ENCODE measurements around the gene PSMC3. TPM values are rescaled to one million over a fixed set of nuclear protein-coding genes. Genes with fewer than 3 reads are reported as not detected.
A peak's percentile ranks its signal among the peaks of the same experiment; 100 is the strongest.

Gene PSMC3
- total RNA-seq, 3 donors from 2014 or later (not counting 1 experiment from before 2014, with no cell fraction given), result 74.0 to 85.9 (median 77.7) TPM

GRCh38 chr11:47390422-47390760 is 35.8 kb downstream of the PSMC3 start:
- peak overlapping the region; percentile 41 for H3K27ac ChIP-seq (ENCODE audit: low read length)
- H3K4me3 ChIP-seq (ENCODE audit: low read length), result no peak overlapping the region
- no peak for TF ChIP-seq CTCF (IDR thresholded peaks at IDR 0.05)
- 94% methylated on average over 6 of the region's 6 CpGs for WGBS (ENCODE audit: insufficient coverage)
- Mint-ChIP-seq H3K4me1 (peaks cover 51 to 75% of the 10 kb centered on the region in 2 donors), H3K9me3 (no peaks in the 10 kb centered on the region), H3K4me3 (peak overlapping the region; percentile 86), H3K27me3 (ENCODE audit: low read depth in 2 of 2) (no peaks in the 10 kb centered on the region), H3K36me3 (no peaks in the 10 kb centered on the region), H3K27ac (peak overlapping the region; percentile 71 to 85)
- ATAC-seq (no peak), DNase-seq (no peak)
- H3K27me3 ChIP-seq (ENCODE audit: control insufficient read depth, insufficient read depth, low read length), result no peaks in the 10 kb centered on the region
- H3K4me1 ChIP-seq (ENCODE audit: control insufficient read depth, insufficient read depth, low read length), result peaks cover 81% of the 10 kb centered on the region
- H3K9me3 ChIP-seq (ENCODE audit: control insufficient read depth, insufficient read depth, low read length), result no peaks in the 10 kb centered on the region
- intact Hi-C loops (cut with micrococcal nuclease), result no loop called here
- H3K36me3 ChIP-seq (ENCODE audit: control insufficient read depth, insufficient read depth, low read length), result no peaks in the 10 kb centered on the region

GRCh38 chr11:47389577-47390421 is 36.4 kb downstream of the PSMC3 start:
- intact Hi-C loops (cut with micrococcal nuclease), result loop anchor here (2.0 kb wide), 1 partner anchor 17 kb away; no protein-coding TSS in a partner anchor
- no peak overlapping the region for H3K4me3 ChIP-seq (ENCODE audit: low read length)
- 45% methylated on average over 16 of the region's 17 CpGs for WGBS (ENCODE audit: insufficient coverage)
- ATAC-seq (peak; percentile 37 to 71 (median 47)), DNase-seq (peak; percentile 31 to 54)
- H3K27ac ChIP-seq (ENCODE audit: low read length), result no peak overlapping the region
- no peaks in the 10 kb centered on the region for H3K27me3 ChIP-seq (ENCODE audit: control insufficient read depth, insufficient read depth, low read length)
- Mint-ChIP-seq H3K27me3 (ENCODE audit: low read depth in 2 of 2) (no peaks in the 10 kb centered on the region), H3K27ac (peak overlapping the region; percentile 57 to 85), H3K4me1 (peaks cover 51 to 69% of the 10 kb centered on the region in 2 donors), H3K9me3 (no peaks in the 10 kb centered on the region), H3K36me3 (no peaks in the 10 kb centered on the region), H3K4me3 (peak overlapping the region; percentile 86)
- TF ChIP-seq CTCF (IDR thresholded peaks at IDR 0.05), result no peak
- H3K36me3 ChIP-seq (ENCODE audit: control insufficient read depth, insufficient read depth, low read length), result no peaks in the 10 kb centered on the region
- no peaks in the 10 kb centered on the region for H3K9me3 ChIP-seq (ENCODE audit: control insufficient read depth, insufficient read depth, low read length)
- H3K4me1 ChIP-seq (ENCODE audit: control insufficient read depth, insufficient read depth, low read length), result peaks cover 75% of the 10 kb centered on the region

GRCh38 chr11:47388697-47389576 is 37.3 kb downstream of the PSMC3 start:
- H3K27me3 Mint-ChIP-seq (ENCODE audit: low read depth in 2 of 2), result no peaks in the 10 kb centered on the region
- peak overlapping the region; percentile 86 for H3K4me3 Mint-ChIP-seq

More at GRCh38 chr11:47388697-47389576, 37.3 kb downstream of the PSMC3 start:
- intact Hi-C loops (cut with micrococcal nuclease), result loop anchor here (2.0 kb wide), 1 partner anchor 18 kb away; no protein-coding TSS in a partner anchor
- no peak for TF ChIP-seq CTCF (IDR thresholded peaks at IDR 0.05)
- DNase-seq, result no peak
- peak overlapping the region; percentile 6 for H3K27ac ChIP-seq (ENCODE audit: low read length)
- H3K9me3 ChIP-seq (ENCODE audit: control insufficient read depth, insufficient read depth, low read length), result no peaks in the 10 kb centered on the region
- H3K27me3 ChIP-seq (ENCODE audit: control insufficient read depth, insufficient read depth, low read length), result no peaks in the 10 kb centered on the region
- H3K4me1 ChIP-seq (ENCODE audit: control insufficient read depth, insufficient read depth, low read length), result peaks cover 67% of the 10 kb centered on the region
- H3K9me3 Mint-ChIP-seq, result no peaks in the 10 kb centered on the region
- H3K27ac Mint-ChIP-seq, result peak overlapping the region; percentile 57 to 85
- no peaks in the 10 kb centered on the region for H3K36me3 Mint-ChIP-seq
- 81% methylated on average over 28 of the region's 28 CpGs for WGBS (ENCODE audit: insufficient coverage)
- peak in 2 of 3 donors; percentile 32 to 36 for ATAC-seq
- H3K4me3 ChIP-seq (ENCODE audit: low read length), result no peak overlapping the region
- H3K36me3 ChIP-seq (ENCODE audit: control insufficient read depth, insufficient read depth, low read length), result no peaks in the 10 kb centered on the region
- H3K4me1 Mint-ChIP-seq, result peaks cover 46 to 60% of the 10 kb centered on the region in 2 donors

Data from natural killer cell (primary cell).